SK-N-SH (cell line): ENCODE measurements around the gene DNAH9. TPM values are rescaled to one million over a fixed set of nuclear protein-coding genes. Genes with fewer than 3 reads are reported as not detected.

Experiments
- CTCF ChIA-PET: fragments of 300-600, 350-600 bp; formaldehyde crosslinking; extraction: SDS; loops from one replicate; lab custom pipeline; 2021; lab: Yijun Ruan, JAX
- POLR2A ChIA-PET: fragments of 350-600 bp; sonication (Branson Sonifier 250); formaldehyde crosslinking; extraction: SDS; loops from one replicate; lab custom pipeline; 2020; ENCODE audit warnings: antibody characterized with exemption, inconsistent platforms; lab: Yijun Ruan, JAX
- DNase-seq: peaks from one replicate; pipeline ENCODE4 v3.0.0; 2012
- H2AFZ ChIP-seq: fragments of 200-600 bp; sonication (generic); 2 replicates; pipeline ENCODE4 v1.8.1; 2016; ENCODE audit warnings: antibody characterized with exemption, mild to moderate bottlenecking, low read depth
- H3F3A ChIP-seq: fragments of 200-600 bp; sonication (generic); replicated peaks from 2 replicates; pipeline ENCODE3; 2016; ENCODE audit warnings: antibody characterized with exemption, mild to moderate bottlenecking; ENCODE audit not compliant: insufficient read depth
- H3K27ac ChIP-seq, 2 experiments: fragments of 200-500 bp in 1 of 2; fragments of 200-600 bp in 1 of 2; sonication (Bioruptor generic) in 1 of 2; sonication (generic), shearing (Covaris generic) in 1 of 2; 2 replicates each; pipeline versions ENCODE4 v1.5.1 to v1.6.1; 2014 to 2016; ENCODE audit warnings: low read depth in 2 of 2, inconsistent platforms in 1 of 2, low read length in 1 of 2, mild to moderate bottlenecking in 1 of 2, mixed read lengths in 1 of 2
- H3K27me3 ChIP-seq: fragments of 200-600 bp; sonication (generic), shearing (Covaris generic); 2 replicates; pipeline ENCODE4 v1.6.1; 2016; ENCODE audit warnings: mixed run types; ENCODE audit not compliant: insufficient read depth
- H3K36me3 ChIP-seq, 2 experiments: fragments of 200-500 bp in 1 of 2; fragments of 200-600 bp in 1 of 2; sonication (Bioruptor generic) in 1 of 2; sonication (generic) in 1 of 2; replicated peaks in 1 of 2; 2 replicates each; pipeline versions ENCODE3 to v1.5.1; 2014 to 2016; ENCODE audit warnings: low read length in 1 of 2, mild to moderate bottlenecking in 1 of 2; ENCODE audit not compliant: insufficient read depth in 2 of 2, control insufficient read depth in 1 of 2
- H3K4me1 ChIP-seq, 2 experiments: fragments of 200-500 bp in 1 of 2; fragments of 200-600 bp in 1 of 2; sonication (Bioruptor generic) in 1 of 2; sonication (generic), shearing (Covaris generic) in 1 of 2; 2 replicates each; pipeline versions ENCODE4 v1.5.1 to v1.6.1; 2014 to 2016; ENCODE audit warnings: low read depth in 1 of 2, low read length in 1 of 2, mixed run types in 1 of 2; ENCODE audit not compliant: insufficient read depth in 2 of 2, control insufficient read depth in 1 of 2
- H3K4me2 ChIP-seq: fragments of 200-600 bp; sonication (generic), shearing (Covaris generic); 2 replicates; pipeline ENCODE4 v1.6.1; 2017; ENCODE audit warnings: mixed run types
- H3K4me3 ChIP-seq, 2 experiments: fragments of 200-500 bp in 1 of 2; fragments of 200-600 bp in 1 of 2; sonication (Bioruptor generic) in 1 of 2; sonication (generic), shearing (Covaris generic) in 1 of 2; 2 replicates each; pipeline versions ENCODE4 v1.5.1 to v1.8.1; 2014 to 2016; ENCODE audit warnings: low read depth in 2 of 2, inconsistent platforms in 1 of 2, low read length in 1 of 2, mild to moderate bottlenecking in 1 of 2, mixed read lengths in 1 of 2, moderate library complexity in 1 of 2
- H3K79me2 ChIP-seq: fragments of 200-600 bp; sonication (generic); 2 replicates; pipeline ENCODE4 v1.8.1; 2017; ENCODE audit warnings: mild to moderate bottlenecking; ENCODE audit not compliant: insufficient read depth
- H3K9ac ChIP-seq: fragments of 200-600 bp; sonication (generic); 2 replicates; pipeline ENCODE4 v1.6.1; 2017; ENCODE audit warnings: mixed run types
- H3K9me2 ChIP-seq: fragments of 200-600 bp; sonication (generic); 2 replicates; pipeline ENCODE4 v1.6.1; 2017; ENCODE audit warnings: mixed run types
- H3K9me3 ChIP-seq: fragments of 200-600 bp; sonication (generic); 2 replicates; pipeline ENCODE4 v1.6.1; 2017; ENCODE audit warnings: mixed run types, mild to moderate bottlenecking, moderate library complexity
- H4K20me1 ChIP-seq: fragments of 200-600 bp; sonication (generic); 2 replicates; pipeline ENCODE4 v1.6.1; 2017; ENCODE audit warnings: mild to moderate bottlenecking, mixed run types; ENCODE audit not compliant: insufficient read depth
- CHD2 ChIP-seq: fragments of 150-350 bp; IDR thresholded peaks from 2 replicates; pipeline ENCODE4 v1.6.1; 2018; ENCODE audit warnings: low read length; ENCODE audit not compliant: partially characterized antibody
- EP300 ChIP-seq, 2 experiments: IDR thresholded peaks; 2 replicates each; pipeline versions ENCODE4 v1.4.0 to v1.6.1; 2012; ENCODE audit warnings: borderline replicate concordance in 1 of 2, low read depth in 1 of 2, low read length in 1 of 2
- FOSL2 ChIP-seq: IDR thresholded peaks from 2 replicates; pipeline ENCODE4 v1.4.0; 2012; ENCODE audit warnings: low read depth, mild to moderate bottlenecking, moderate library complexity, borderline replicate concordance
- FOXJ3 ChIP-seq: sonication (generic); formaldehyde crosslinking; IDR thresholded peaks from 2 replicates; pipeline ENCODE4 v1.5.1; 2020; ENCODE audit warnings: mild to moderate bottlenecking, missing genetic modification reagents
- MEF2A ChIP-seq: IDR thresholded peaks from 2 replicates; pipeline ENCODE4 v1.4.0; 2012; ENCODE audit warnings: low read depth, borderline replicate concordance
- RFX5 ChIP-seq: IDR thresholded peaks from 2 replicates; pipeline ENCODE4 v1.6.1; 2012; ENCODE audit warnings: mild to moderate bottlenecking, improper control_type of control experiment, low read length
- WGBS: methylation state at CpG from one replicate; pipeline ENCODE4 v1.1.6; 2017; ENCODE audit warnings: low lambda C conversion rate; 5-methylcytosine and 5-hydroxymethylcytosine counted together
- polyA plus RNA-seq, 3 experiments: library from polyadenylated mRNA; depleted of rRNA; stranded (reverse); fragments of >200 nt; gene quantifications; 2 replicates each; pipeline ENCODE4 v1.2.3, GENCODE V29; 2012
- TF ChIP-seq, protein P1 (sequence below): fragments of 150-350 bp; IDR thresholded peaks from 2 replicates; pipeline ENCODE4 v1.6.1; 2016; ENCODE audit warnings: mild to moderate bottlenecking, low read depth, low read length
- TF ChIP-seq, protein P2 (sequence below): IDR thresholded peaks from 2 replicates; pipeline ENCODE4 v1.6.1; 2012; ENCODE audit warnings: mild to moderate bottlenecking, low read depth, low read length, moderate library complexity
- TF ChIP-seq, protein P3 (sequence below): IDR thresholded peaks from 2 replicates; pipeline ENCODE4 v1.4.0; 2012; ENCODE audit warnings: low read depth, borderline replicate concordance

The DNAH9 gene
- polyA plus RNA-seq, 1 of the 3 experiments (the other 2 are of a cell fraction), result not detected

DNA sequence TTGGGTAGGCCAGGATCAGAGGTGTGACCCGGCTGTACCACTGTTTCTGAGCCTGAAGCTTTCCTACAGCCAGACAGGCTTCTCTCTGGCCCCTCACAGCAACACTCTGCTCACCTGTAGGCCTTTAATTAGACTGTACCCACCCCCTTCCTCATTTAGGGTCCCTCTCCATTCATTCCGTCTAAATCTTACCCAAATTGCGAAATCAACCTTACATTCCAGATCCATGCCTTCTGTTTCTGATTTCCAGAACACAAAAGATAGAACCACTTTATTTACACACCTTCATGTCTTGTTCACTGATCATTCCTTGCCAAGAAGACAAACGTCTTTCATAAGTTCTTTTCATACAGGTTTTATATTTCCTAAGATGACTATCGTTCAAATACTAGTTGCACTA, 238.2 kb downstream of the DNAH9 start:
- Histone ChIP-seq H3K9me2 (no peaks in the 10 kb centered on the region), H3K9ac (no peak overlapping the region), H3K4me2 (no peak overlapping the region), H3K4me1 (no peaks in the 10 kb centered on the region), H3K27ac (no peak overlapping the region), H3K4me3 (no peak overlapping the region), H3K79me2 (no peaks in the 10 kb centered on the region), H3K27me3 (no peaks in the 10 kb centered on the region), H3F3A (no peaks in the 10 kb centered on the region), H3K9me3 (0 out of 2 replicates have a peak, but pooled peaks cover 3% of the 10 kb centered on the region), H4K20me1 (no peaks in the 10 kb centered on the region), H3K36me3 (no peaks in the 10 kb centered on the region), H2AFZ (no peak overlapping the region)
- ChIA-PET POLR2A (no interaction called here), CTCF (no interaction called here)
- DNase-seq, result no peak
- 21% methylated on average over 5 of the region's 5 CpGs for WGBS
- TF ChIP-seq RFX5 (no peak), FOXJ3 (CRISPR knock-in tag) (no peak), FOSL2 (no peak)
- TF ChIP-seq, all 33 proteins: peak for 0

DNA sequence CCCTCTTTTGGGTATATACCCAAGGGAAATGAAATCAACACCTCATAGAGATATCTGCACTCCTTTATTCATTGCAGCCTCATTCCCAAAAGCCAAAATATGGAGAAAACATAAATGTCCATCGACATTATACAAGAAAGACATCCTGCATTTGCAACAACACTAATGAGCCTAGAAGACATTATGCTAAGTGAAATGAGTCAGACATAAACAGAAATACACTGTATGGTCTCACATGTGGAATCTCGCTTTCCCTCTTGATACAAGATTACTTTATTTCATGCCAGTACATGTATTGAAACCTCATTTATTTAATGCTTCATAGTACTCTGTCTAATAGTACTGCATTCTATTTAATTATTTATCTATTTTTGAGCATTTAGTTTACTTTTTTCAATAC, 241.8 kb downstream of the DNAH9 start:
- H3K9me2 ChIP-seq, result no peaks in the 10 kb centered on the region
- ChIA-PET CTCF (no interaction called here), POLR2A (no interaction called here)
- no peak overlapping the region for H3K4me3 ChIP-seq
- H2AFZ ChIP-seq, result no peak overlapping the region
- no peak for DNase-seq
- 7% methylated on average over 2 of the region's 2 CpGs for WGBS
- H3K4me1 ChIP-seq, result no peaks in the 10 kb centered on the region
- 0 out of 2 replicates have a peak, but pooled peaks cover 3% of the 10 kb centered on the region for H3K9me3 ChIP-seq
- no peak overlapping the region for H3K4me2 ChIP-seq
- no peaks in the 10 kb centered on the region for H3K36me3 ChIP-seq
- no peaks in the 10 kb centered on the region for H4K20me1 ChIP-seq
- H3K79me2 ChIP-seq, result no peaks in the 10 kb centered on the region
- no peaks in the 10 kb centered on the region for H3K27me3 ChIP-seq
- TF ChIP-seq, protein P1, sequence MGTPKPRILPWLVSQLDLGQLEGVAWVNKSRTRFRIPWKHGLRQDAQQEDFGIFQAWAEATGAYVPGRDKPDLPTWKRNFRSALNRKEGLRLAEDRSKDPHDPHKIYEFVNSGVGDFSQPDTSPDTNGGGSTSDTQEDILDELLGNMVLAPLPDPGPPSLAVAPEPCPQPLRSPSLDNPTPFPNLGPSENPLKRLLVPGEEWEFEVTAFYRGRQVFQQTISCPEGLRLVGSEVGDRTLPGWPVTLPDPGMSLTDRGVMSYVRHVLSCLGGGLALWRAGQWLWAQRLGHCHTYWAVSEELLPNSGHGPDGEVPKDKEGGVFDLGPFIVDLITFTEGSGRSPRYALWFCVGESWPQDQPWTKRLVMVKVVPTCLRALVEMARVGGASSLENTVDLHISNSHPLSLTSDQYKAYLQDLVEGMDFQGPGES, result no peak
- TF ChIP-seq, protein P2, sequence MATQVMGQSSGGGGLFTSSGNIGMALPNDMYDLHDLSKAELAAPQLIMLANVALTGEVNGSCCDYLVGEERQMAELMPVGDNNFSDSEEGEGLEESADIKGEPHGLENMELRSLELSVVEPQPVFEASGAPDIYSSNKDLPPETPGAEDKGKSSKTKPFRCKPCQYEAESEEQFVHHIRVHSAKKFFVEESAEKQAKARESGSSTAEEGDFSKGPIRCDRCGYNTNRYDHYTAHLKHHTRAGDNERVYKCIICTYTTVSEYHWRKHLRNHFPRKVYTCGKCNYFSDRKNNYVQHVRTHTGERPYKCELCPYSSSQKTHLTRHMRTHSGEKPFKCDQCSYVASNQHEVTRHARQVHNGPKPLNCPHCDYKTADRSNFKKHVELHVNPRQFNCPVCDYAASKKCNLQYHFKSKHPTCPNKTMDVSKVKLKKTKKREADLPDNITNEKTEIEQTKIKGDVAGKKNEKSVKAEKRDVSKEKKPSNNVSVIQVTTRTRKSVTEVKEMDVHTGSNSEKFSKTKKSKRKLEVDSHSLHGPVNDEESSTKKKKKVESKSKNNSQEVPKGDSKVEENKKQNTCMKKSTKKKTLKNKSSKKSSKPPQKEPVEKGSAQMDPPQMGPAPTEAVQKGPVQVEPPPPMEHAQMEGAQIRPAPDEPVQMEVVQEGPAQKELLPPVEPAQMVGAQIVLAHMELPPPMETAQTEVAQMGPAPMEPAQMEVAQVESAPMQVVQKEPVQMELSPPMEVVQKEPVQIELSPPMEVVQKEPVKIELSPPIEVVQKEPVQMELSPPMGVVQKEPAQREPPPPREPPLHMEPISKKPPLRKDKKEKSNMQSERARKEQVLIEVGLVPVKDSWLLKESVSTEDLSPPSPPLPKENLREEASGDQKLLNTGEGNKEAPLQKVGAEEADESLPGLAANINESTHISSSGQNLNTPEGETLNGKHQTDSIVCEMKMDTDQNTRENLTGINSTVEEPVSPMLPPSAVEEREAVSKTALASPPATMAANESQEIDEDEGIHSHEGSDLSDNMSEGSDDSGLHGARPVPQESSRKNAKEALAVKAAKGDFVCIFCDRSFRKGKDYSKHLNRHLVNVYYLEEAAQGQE, result no peak
- TF ChIP-seq MEF2A, result no peak
- TF ChIP-seq CHD2, result no peak
- TF ChIP-seq, protein P3, sequence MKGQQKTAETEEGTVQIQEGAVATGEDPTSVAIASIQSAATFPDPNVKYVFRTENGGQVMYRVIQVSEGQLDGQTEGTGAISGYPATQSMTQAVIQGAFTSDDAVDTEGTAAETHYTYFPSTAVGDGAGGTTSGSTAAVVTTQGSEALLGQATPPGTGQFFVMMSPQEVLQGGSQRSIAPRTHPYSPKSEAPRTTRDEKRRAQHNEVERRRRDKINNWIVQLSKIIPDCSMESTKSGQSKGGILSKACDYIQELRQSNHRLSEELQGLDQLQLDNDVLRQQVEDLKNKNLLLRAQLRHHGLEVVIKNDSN, result no peak
- TF ChIP-seq FOXJ3 (CRISPR knock-in tag), result no peak
- no peak for TF ChIP-seq EP300 (IDR thresholded peaks at IDR 0.05; ENCODE audit: borderline replicate concordance in 1 of 2, low read depth in 1 of 2, low read length in 1 of 2)
- no peak overlapping the region for H3K9ac ChIP-seq
- H3F3A ChIP-seq, result no peaks in the 10 kb centered on the region
- no peak overlapping the region for H3K27ac ChIP-seq
